Left kidney (tissue), 2 donors: Measurements from ENCODE around the gene NELFB. TPM values are rescaled to one million over a fixed set of nuclear protein-coding genes. Genes with fewer than 3 reads are reported as not detected.

Source experiments
- DNase-seq: peaks from one replicate; pipeline ENCODE4 v3.0.0-alpha.2; 2013
- polyA plus RNA-seq: library from polyadenylated mRNA; unstranded; fragments of 120-200 nt; gene quantifications from one replicate; pipeline ENCODE4 v1.2.1, GENCODE V29; 2013; ENCODE audit not compliant: insufficient read length

Gene NELFB
- polyA plus RNA-seq, 1 donor: 48.0 TPM

GRCh38 chr9:137278721-137279711 lies 23.9 kb downstream of the NELFB start:
- no peak for DNase-seq

GRCh38 chr9:137279741-137280473 lies 24.8 kb downstream of the NELFB start:
- DNase-seq: no peak

- DNase-seq: no peak
These were observed 25.6 kb downstream of the NELFB start for GRCh38 chr9:137280474-137281344.

GRCh38 chr9:137281345-137282116 lies 26.4 kb downstream of the NELFB start:
- DNase-seq: no peak

GRCh38 chr9:137286975-137287383 lies 31.9 kb downstream of the NELFB start:
- no peak for DNase-seq

- DNase-seq: no peak
These were observed 38.0 kb downstream of the NELFB start for GRCh38 chr9:137293094-137293481.

- no peak for DNase-seq
These were observed 38.5 kb downstream of the NELFB start for GRCh38 chr9:137293482-137294090.

- no peak for DNase-seq
These were observed 39.1 kb downstream of the NELFB start for GRCh38 chr9:137294091-137294680.

GRCh38 chr9:137294681-137295237 lies 39.6 kb downstream of the NELFB start:
- DNase-seq: no peak

- no peak for DNase-seq
These were observed 40.2 kb downstream of the NELFB start for GRCh38 chr9:137295238-137295811.

- no peak for DNase-seq
These were observed 40.9 kb downstream of the NELFB start for GRCh38 chr9:137295849-137296669.

- DNase-seq: no peak
These were observed 41.8 kb downstream of the NELFB start for GRCh38 chr9:137296670-137297664.

GRCh38 chr9:137297966-137298365 lies 42.8 kb downstream of the NELFB start:
- no peak for DNase-seq

GRCh38 chr9:137298401-137299202 lies 43.5 kb downstream of the NELFB start:
- DNase-seq: no peak

GRCh38 chr9:137299203-137299565 lies 44.1 kb downstream of the NELFB start:
- no peak for DNase-seq

GRCh38 chr9:137299938-137300337 lies 44.8 kb downstream of the NELFB start:
- DNase-seq: no peak
